Kidney (tissue), 14 donors: ENCODE data around the gene PDE9A. TPM values are rescaled to one million over a fixed set of nuclear protein-coding genes. Genes with fewer than 3 reads are reported as not detected.

Source experiments
- DNase-seq, 5 donors: peaks; one replicate each; pipeline ENCODE4 v3.0.0-alpha.2; 2013 to 2020
- FAIRE-seq: peaks from 2 replicates; lab custom pipeline; 2012; peaks lifted over from hg19 to GRCh38; lab: Jason Lieb, UNC
- H3K27ac ChIP-seq, 2 donors: one replicate each; pipeline ENCODE4 v1.7.0; 2013; ENCODE audit warnings: low read depth in 2 of 2, low read length in 2 of 2, inconsistent platforms in 1 of 2
- H3K27me3 ChIP-seq: one replicate; pipeline ENCODE4 v1.7.1; 2013; ENCODE audit warnings: low read length, inconsistent platforms; ENCODE audit not compliant: control insufficient read depth, insufficient read depth
- H3K36me3 ChIP-seq, 3 donors: one replicate each; pipeline versions ENCODE4 v1.7.0 to v1.7.1; 2013; ENCODE audit warnings: low read length in 3 of 3, control low read depth in 1 of 3, inconsistent platforms in 1 of 3; ENCODE audit not compliant: insufficient read depth in 3 of 3, control insufficient read depth in 2 of 3
- H3K4me1 ChIP-seq, 3 donors: one replicate each; pipeline versions ENCODE4 v1.7.0 to v1.7.1; 2013; ENCODE audit warnings: low read length in 3 of 3, inconsistent platforms in 1 of 3, low read depth in 1 of 3; ENCODE audit not compliant: control insufficient read depth in 2 of 3, insufficient read depth in 2 of 3
- H3K4me3 ChIP-seq, 3 donors: one replicate each; pipeline versions ENCODE4 v1.7.0 to v1.8.1; 2013; ENCODE audit warnings: low read length in 3 of 3, control low read depth in 1 of 3, inconsistent platforms in 1 of 3
- H3K9ac ChIP-seq, 3 donors: one replicate each; pipeline versions ENCODE4 v1.7.0 to v1.7.1; 2013; ENCODE audit warnings: low read length in 3 of 3, control low read depth in 1 of 3, inconsistent platforms in 1 of 3
- H3K9me3 ChIP-seq, 3 donors: one replicate each; pipeline versions ENCODE4 v1.7.0 to v1.7.1; 2013; ENCODE audit warnings: low read length in 3 of 3, control low read depth in 1 of 3, inconsistent platforms in 1 of 3; ENCODE audit not compliant: control insufficient read depth in 2 of 3, insufficient read depth in 1 of 3
- intact Hi-C: fragments of 100-400 bp; cut with DNase I; formaldehyde crosslinking; loops from one replicate; pipeline ENCODE4 v1.11.1; 2022
- polyA plus RNA-seq: library from polyadenylated mRNA; stranded (reverse); fragments of 350-450 nt; fragmentation: Illumina TruSeq; extraction: RNeasy Lipid Tissue Mini Kit (QIAGEN cat#74804); gene quantifications from one replicate; pipeline ENCODE4 v1.2.3, GENCODE V29; 2014; ENCODE audit warnings: low read depth, low replicate concordance; ENCODE audit not compliant: insufficient read depth
- total RNA-seq: library from RNA; stranded (reverse); fragmentation: NEBNext Ultra II Directional; extraction: Animal tissue kit (Norgen Biotek cat#: 25700); gene quantifications from one replicate; pipeline ENCODE4 v1.2.1, GENCODE V29; 2021
- TF ChIP-seq, protein P1 (sequence below): IDR thresholded peaks from 3 replicates; pipeline ENCODE4 v1.5.1; 2012; ENCODE audit warnings: mild to moderate bottlenecking, moderate library complexity, borderline replicate concordance; ENCODE audit not compliant: insufficient read depth; ENCODE audit errors: extremely low read depth
- donor health status: control.
- donor health status: control.
- donor health status: control.
- donor health status: control.
- donor health status: control.
- donor health status: DM: yes; HTN: yes; CAD: no.
- donor health status: Normal renal cell carcinoma (clear cell type).

Gene PDE9A
- total and polyA plus RNA-seq, 2 donors from 2014 or later, result 30.1 to 39.0 TPM

GRCh38 chr21:42624095-42624790 lies 29.2 kb upstream of the PDE9A start:
- no peaks in the 10 kb centered on the region for H3K9me3 ChIP-seq
- no peaks in the 10 kb centered on the region for H3K27me3 ChIP-seq
- TF ChIP-seq, protein P1, sequence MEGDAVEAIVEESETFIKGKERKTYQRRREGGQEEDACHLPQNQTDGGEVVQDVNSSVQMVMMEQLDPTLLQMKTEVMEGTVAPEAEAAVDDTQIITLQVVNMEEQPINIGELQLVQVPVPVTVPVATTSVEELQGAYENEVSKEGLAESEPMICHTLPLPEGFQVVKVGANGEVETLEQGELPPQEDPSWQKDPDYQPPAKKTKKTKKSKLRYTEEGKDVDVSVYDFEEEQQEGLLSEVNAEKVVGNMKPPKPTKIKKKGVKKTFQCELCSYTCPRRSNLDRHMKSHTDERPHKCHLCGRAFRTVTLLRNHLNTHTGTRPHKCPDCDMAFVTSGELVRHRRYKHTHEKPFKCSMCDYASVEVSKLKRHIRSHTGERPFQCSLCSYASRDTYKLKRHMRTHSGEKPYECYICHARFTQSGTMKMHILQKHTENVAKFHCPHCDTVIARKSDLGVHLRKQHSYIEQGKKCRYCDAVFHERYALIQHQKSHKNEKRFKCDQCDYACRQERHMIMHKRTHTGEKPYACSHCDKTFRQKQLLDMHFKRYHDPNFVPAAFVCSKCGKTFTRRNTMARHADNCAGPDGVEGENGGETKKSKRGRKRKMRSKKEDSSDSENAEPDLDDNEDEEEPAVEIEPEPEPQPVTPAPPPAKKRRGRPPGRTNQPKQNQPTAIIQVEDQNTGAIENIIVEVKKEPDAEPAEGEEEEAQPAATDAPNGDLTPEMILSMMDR, result no peak
- peaks cover 7 to 35% (median 21%) of the 10 kb centered on the region in 3 donors for H3K4me1 ChIP-seq
- peak overlapping the region in 1 of 3 donors; percentile 48 for H3K9ac ChIP-seq
- peak overlapping the region; percentile 77 to 82 for H3K27ac ChIP-seq
- DNase-seq (peak; percentile 51 to 77 (median 63)), FAIRE-seq (peak; percentile 21)
- no peak overlapping the region for H3K4me3 ChIP-seq
- intact Hi-C loops, result no loop called here
- no peaks in the 10 kb centered on the region for H3K36me3 ChIP-seq

DNA sequence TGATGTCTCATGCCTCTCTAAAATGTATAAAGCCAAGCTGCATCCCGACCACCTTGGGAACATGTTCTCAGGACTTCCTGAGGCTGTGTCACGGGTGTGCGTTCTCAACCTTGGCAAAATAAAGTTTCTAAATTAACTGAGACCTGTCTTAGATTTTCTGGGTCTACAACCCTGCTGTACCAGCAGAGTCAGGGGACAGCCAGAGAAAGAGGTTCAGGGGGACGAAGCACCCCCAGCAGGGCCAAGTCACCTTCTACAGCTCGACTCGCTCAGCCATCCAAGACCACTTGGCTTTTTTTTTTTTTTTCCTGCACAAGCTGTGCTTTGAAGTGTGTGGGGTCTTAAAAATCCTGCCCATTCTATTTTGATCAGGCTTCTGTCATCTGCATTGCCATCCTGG lies 28.5 kb upstream of the PDE9A start:
- no peak overlapping the region for H3K4me3 ChIP-seq
- DNase-seq (peak in 2 of 5 donors; percentile 25 to 39), FAIRE-seq (no peak)
- peaks cover 7 to 31% (median 21%) of the 10 kb centered on the region in 3 donors for H3K4me1 ChIP-seq
- no peaks in the 10 kb centered on the region for H3K27me3 ChIP-seq
- no peaks in the 10 kb centered on the region for H3K9me3 ChIP-seq
- no peaks in the 10 kb centered on the region for H3K36me3 ChIP-seq
- peak overlapping the region in 1 of 3 donors; percentile 48 for H3K9ac ChIP-seq
- intact Hi-C loops, result no loop called here
- peak overlapping the region; percentile 66 to 82 for H3K27ac ChIP-seq
- TF ChIP-seq, protein P1, result no peak

DNA sequence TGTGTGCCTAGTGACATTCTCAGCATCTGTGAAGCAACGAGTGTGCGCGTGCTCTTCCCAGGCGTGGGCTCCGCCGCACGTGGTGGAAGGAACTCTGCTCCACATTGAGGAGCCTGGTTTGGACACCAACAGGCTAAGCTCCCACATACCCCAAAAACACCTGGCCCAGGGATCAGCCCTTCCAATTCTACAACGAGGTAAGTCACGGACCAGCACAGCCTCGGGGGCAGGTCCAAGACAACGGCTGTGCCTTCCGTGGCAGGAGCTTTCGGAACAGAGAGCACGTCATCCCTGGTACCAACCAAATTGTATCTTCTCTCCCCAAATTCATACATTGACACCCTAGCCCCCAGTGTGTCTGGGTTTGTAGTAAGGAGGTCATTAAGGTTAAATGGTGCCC lies 27.2 kb upstream of the PDE9A start:
- H3K27me3 ChIP-seq, result no peaks in the 10 kb centered on the region
- DNase-seq (peak in 2 of 5 donors; percentile 25 to 44), FAIRE-seq (no peak)
- peaks cover 7 to 29% (median 20%) of the 10 kb centered on the region in 3 donors for H3K4me1 ChIP-seq
- H3K9ac ChIP-seq, result no peak overlapping the region
- intact Hi-C loops, result no loop called here
- no peak overlapping the region for H3K27ac ChIP-seq
- H3K9me3 ChIP-seq, result no peaks in the 10 kb centered on the region
- no peaks in the 10 kb centered on the region for H3K36me3 ChIP-seq
- no peak overlapping the region for H3K4me3 ChIP-seq
- TF ChIP-seq, protein P1, result no peak
